ENCODE results near the gene PLD5.
"Not testable (repeated sequence)": the region's sequence is repeated elsewhere in the genome, so short reads cannot be mapped to it uniquely, and the experiment has no call there.

PLD5 gene

DNA sequence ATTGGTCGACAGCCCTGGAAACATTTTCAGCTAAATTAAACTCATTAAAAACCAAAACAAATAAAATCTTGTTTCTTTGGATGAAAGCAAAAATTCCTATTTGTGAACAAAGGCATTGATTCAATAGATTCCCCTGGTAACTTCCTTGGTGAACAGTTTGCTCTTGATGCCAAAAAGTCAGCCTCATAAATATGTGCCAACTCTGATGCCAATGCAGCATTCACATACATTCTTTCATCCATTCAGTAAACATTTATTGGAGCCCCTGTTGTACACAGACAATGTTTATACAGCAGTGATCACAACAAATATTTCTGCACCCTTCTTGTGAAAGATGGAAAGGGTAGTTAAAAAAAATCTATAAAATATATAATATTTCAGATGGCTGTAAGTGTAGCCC, 107.8 kb downstream of the PLD5 start:
- DNase-seq = no peak

DNA sequence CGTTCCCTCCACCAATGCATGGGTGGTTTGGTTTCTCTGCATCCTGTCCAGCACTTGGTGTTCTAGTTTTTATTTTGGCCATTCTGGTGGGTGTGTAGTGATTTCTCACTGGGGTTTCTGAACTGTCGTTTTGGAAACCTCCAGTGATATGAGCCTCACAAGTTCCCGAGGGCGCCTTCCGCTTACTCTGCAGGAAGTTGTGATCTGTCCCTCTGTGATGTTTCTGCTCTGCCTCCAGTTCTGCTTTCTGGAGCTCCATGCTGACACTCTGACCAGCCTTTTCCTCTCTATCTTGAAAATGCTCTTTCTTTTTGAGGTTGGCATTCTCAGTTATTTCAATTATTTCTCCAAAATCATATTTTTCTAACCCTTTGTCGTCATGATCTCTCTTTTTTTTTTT, 111.6 kb downstream of the PLD5 start:
- DNase-seq = no peak

DNA sequence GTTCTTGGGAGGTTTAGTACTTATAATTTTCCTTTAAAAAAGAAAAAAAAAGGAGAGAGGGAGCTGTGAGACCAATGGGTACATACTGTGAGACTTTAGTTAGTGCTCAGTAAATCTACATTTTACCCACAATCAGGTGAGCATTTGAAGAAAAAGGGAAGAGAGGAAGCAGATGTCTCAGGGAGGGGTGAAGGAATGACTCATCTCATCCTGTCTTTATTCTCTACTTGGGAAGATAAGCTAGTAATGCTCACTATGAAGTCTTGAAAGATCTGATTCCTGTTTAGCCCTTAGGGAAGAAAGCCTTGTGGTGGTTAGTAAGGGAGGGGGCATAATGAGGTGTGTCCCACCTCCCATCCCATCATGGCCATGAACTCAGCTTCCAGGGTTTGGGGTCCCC, 112.6 kb downstream of the PLD5 start:
- no peak for DNase-seq

DNA sequence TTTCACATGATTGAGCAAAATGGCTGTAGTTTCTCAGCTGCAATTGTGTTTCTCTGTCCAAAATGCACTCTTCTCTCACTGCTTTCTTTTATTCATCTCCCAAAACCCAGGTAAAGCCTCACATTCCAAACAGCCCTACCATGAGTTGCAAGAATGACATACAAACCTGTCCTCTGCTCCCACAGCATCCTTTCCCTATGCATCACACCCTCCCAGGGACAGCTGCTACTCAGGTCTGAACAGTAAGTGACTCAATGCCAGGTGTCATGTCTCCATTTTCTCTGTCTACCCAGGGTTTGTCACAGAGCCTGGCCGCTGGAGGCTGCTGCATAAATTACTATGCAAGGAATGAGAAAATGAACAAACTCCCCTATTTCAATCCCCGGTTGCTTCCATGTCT, 118.5 kb downstream of the PLD5 start:
- DNase-seq = no peak

DNA sequence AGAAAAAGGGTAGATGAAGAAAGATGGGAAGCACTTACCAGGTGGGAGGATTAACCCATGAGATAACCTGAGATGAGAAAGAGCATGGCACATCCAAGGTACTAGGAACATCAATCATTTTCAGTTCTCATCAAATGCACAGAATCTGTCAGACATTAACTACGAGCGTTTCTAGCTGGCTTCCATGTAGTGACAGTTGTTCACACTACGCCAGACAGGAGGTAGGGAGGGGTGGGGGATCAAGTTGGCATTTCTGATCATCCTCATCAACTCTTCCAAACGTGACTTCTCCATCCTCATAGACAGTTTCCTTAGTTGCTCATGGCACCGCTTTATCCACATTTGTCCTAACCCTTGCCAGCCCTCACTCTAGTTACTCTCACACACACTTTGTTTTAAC, 120.2 kb downstream of the PLD5 start:
- DNase-seq = no peak

DNA sequence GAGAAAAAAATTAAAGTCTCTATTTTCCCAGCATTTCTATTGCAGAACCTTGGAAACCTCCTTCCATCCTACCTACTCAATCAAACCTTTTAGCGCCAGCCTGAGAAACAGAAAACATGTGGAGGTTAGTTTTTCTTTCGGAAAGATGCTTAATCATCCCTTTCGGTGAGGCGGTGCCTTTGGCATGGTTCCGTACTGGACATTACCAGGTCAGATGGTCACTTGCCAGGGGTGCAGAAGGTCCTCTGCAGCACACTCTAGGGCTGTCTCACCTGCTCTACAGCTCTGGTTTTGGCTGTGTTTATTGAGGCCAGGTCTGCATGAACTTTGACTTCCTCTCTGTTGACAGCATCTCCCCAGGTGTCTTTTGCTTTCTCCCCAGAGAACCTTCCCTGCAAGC, 121.5 kb downstream of the PLD5 start:
- DNase-seq = no peak

DNA sequence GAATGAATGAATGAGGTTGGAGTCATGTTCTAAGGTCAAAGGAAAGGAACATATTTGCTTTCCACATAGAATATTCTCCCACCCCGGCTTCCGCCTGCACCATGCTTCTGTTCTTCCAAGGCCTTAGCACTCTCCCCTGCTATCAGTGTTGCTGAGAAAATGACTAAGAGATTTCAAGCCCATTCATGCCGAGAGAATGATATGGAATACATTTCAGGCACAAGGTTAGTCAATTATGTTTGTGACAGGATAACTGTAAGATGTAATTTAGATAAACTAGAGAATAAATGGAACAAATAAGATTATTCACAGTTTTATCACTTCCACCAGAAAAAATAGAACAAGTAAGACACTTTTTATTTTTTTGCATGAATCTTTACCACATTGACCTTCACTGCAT, 122.6 kb downstream of the PLD5 start:
- no peak for DNase-seq

DNA sequence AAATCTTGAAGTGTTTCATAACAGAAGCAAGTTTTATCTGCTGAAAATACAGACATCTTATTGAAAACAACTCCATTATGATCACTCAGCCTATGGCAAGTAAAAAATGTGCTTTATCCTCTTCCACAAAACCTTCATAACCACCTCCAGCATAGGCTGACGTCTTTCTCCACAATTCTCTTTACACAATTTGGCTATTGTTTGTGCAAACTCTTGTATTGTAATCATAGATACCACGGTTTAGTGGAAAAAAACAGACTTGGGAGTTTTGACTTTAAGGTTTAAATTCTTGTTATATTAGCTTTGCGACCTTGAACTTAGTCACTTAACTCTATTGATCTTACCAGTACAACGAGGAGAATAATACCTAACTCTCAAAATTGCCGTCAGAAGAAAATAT, 126.1 kb downstream of the PLD5 start:
- no peak for DNase-seq

DNA sequence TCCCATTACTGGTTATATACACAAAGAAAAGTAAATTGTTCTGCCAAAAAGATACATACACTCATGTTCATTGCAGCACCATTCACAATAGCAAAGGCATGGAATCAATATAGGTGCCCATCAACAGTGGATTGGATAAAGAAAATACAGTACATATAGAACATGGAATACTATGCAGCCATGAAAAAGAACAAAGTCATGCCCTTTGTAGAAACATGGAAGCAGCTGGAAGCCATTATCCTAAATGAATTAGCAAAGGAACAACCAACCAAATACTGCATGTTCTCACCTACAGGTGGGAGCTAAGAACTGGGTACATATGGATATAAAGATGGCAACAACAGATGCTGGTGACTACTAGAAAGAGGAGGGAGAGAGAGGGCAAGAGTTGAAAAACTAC, 132.6 kb downstream of the PLD5 start:
- no peak for DNase-seq

DNA sequence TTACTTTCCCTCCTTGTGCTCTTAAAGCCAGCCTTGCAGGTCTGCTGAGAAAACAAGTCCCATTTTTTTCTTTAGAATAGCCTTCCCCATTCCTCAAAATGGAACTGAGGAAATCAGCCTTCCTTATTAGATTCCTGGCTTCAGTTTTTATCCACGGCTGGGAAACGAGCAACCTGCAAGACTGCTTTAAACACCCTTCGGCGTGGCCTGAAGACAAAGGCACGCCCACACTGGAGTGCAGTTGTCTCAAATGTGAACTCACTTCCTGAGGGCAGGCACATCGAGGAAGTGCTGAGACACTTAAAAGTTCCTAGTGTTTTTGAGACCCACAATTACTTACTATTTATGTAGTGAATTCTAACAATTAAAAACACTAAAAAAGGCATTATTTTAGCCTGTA, 148.4 kb downstream of the PLD5 start:
- DNase-seq = not testable (repeated sequence)

DNA sequence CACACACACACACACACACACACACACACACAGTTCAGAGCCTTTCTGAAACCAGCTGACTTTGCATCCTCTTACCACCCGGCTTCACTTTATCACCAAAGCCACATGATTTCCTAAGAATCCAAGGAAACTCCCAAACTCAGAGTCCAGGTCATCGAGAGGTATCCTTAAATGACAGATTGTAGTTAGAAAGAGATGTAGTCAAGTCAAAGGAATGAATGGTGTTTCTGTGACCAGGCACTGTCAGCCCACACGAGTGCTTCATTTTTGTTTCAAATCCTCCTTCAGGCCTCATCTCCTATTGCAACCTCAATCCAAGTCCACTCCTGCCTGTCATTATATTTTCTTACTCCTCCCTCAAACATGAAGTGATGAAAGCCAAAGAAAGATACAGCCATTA, 174.1 kb downstream of the PLD5 start:
- DNase-seq = not testable (repeated sequence)

DNA sequence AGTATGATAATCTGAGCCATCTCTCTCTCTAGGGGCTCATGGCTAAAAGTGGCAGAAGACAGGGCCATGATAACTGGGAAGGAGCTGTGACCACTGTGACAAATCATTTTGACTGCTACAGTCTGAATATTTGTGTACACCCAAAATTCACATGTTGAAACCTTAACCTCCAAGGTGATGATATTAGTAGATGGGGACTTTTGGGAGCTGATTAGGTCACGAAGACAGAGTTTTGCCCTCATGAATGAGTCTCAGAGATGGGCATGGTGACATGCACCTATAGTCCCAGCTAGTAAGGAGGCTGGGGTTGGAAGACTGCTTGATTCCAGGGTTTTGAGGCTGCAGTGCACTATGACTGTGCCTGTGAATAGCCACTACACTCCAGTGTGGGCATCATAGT, 174.9 kb downstream of the PLD5 start:
- DNase-seq = no peak

DNA sequence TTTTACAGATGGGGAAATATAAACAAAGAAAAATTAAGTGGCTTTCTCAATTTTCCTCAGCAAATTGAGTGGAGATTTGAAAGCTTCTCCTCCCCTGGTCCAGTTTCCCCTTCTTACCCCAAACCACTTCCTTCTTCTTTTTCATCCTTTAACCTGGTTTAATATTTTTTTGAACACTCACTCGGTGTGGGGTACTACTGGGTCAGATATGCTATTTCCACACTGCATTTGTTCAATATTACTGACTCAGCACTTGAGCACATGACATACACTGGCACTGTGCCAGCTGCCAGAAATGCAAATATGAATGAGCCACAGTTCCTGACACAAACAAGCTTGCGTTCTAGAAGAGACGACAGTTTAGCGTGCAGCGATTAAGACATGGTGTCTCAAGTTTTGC, 193.6 kb downstream of the PLD5 start:
- DNase-seq = not testable (repeated sequence)

DNA sequence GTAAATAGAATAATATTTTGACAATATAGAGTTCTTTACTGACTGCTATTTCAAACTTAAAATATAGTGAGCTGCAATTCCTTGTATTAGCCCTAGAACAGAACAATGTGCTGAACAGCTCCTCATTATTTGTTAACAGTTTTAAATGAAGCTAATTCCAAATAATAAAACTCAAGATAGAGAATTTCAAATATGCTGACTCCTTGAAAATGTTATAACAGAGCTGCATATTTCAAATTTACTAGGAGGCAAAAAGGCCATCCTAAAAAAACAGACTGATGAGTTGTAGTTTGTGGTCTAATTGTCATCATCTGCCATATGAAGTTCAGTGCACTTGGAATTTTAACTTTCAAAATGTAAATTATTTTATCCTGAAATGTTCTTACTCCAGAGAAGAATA, 197.1 kb downstream of the PLD5 start:
- DNase-seq = not testable (repeated sequence)

DNA sequence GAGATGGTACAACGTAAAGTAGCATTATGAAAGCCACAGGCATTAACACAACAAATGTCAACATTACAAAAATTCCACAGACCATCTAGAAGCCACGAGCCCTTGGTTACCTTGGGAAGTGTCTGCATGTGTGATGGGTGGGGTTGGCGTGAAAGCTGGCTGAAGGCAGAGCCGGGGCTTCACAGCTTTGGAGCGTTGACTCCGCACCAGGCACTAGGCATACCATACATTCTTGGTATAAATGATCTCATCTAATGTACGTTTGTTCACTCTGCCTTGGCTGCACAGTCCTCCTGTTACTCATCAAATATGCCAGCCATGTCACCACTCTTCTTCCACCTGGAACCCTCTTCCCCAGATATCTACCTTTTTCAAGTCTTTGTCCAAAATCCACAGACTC, 202.5 kb downstream of the PLD5 start:
- DNase-seq = not testable (repeated sequence)

DNA sequence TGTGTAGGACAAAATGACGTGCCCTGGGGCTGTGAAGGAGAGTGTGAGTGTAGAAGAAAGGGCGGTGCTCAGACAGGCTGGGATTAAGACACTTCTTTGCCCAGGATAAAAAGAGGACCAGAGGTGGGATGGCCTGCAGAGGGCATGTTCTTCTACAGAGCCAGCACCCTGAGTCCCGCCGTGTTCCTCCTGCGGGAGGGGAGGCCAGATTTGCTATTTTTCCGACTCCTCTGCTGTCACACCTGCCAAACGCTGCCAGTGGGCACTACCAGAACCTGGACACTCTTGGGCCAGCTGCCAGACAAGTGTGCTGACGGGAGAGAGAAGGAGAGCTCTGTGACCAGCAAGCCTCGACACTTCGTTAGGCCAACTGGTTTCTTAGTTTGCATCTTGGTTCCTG, 206.4 kb downstream of the PLD5 start:
- no peak for DNase-seq

DNA sequence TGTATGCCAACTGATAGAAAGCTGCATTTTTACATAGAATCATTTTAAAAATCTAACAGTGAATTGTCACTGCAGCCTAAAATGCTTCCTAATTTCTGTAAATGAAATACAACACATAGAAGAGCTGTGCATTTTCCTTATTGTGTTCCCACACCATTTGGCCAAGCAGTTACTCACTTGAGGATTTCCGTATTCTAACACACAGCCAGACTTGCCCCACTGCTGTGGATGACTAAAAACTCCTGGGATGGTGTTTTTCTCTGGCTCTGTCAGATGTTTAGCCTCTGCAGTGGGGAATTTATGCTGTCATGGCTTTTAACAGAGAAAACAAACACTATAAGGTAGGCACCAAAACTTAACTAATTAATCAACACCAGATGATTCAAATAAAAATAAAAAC, 209.6 kb downstream of the PLD5 start:
- not testable (repeated sequence) for DNase-seq

DNA sequence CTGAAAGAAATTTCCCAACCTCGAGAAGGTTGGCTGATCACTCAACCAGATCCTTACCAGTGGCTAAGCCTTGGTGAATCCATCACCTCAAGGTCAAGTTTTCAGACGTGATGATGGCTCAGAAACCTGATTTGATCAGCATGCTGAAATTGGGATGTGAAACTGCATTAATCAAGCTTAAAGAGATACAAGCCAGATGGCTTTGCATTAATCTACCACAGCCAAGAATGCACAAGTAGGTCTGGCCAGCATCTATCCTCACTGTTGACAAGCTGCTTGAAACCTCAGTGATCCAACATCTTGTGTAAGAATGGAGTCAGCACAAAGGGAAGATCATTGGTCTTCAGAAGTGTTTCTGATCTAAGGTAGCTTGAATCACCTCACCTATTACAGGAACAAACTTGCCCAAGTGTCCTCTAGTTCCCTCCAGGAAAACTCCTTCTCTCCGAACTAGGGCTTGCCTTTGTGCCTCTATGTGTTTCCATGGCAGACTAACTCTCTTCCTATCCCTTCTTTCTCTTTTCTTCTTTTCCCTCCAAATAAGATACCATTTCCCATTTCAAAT, 210.3 kb downstream of the PLD5 start:
- DNase-seq = peak; percentile 56

DNA sequence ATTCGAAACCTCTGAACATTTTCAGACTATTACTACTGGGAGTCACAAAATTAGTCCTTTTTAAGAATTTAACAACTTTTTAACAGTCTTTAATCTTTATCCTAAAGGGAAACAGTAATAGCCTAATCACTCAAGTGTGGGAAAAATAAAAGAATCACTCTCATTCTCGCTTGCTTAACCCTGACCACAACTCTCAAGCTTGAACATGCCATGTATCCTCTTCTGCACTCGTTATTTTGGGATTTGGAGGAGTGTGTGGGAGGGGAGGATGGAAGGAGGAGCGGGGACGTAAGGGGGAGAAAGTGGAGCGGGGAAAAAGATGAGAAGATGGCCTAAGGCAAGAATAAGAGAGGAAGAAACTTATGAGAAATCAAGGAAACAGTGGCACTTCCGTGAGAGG, 215.8 kb downstream of the PLD5 start:
- DNase-seq = not testable (repeated sequence)

DNA sequence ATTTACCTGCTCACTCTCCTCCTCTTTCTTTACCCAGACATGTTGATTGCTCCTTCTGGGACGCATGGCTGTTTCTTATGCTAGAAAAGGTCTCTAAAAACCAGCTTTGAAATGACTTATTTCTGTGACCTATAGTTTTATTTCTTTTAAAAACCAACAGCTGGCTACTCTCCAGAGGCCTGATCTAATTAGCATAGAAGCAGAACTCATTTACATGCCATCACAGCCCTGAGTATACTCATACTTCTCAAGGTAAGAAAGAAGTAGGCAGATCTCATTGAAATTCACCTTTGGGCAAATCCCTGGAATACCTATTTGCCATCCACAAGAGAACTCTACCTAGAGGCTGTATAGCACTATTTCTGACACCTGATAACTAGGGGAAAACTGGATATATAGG, 230.7 kb downstream of the PLD5 start:
- not testable (repeated sequence) for DNase-seq

DNA sequence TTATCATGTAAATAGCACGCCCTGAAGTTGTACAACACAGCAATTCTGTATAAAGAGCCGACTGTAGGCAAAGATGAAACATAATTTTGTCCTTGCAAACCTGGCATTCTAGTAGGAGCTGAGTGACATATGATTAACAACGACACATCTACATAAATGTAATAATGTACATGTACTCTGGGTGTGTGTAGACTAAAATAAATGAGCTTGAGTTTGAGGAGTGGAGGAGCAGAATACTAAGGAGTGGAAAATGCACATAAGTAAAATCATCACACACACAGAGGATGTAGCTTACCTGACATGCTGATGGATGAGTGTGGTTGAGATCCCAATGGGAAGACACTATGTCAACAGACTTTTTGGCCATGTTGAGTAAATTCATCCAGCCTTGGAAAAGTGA, 236.4 kb downstream of the PLD5 start:
- DNase-seq = not testable (repeated sequence)

DNA sequence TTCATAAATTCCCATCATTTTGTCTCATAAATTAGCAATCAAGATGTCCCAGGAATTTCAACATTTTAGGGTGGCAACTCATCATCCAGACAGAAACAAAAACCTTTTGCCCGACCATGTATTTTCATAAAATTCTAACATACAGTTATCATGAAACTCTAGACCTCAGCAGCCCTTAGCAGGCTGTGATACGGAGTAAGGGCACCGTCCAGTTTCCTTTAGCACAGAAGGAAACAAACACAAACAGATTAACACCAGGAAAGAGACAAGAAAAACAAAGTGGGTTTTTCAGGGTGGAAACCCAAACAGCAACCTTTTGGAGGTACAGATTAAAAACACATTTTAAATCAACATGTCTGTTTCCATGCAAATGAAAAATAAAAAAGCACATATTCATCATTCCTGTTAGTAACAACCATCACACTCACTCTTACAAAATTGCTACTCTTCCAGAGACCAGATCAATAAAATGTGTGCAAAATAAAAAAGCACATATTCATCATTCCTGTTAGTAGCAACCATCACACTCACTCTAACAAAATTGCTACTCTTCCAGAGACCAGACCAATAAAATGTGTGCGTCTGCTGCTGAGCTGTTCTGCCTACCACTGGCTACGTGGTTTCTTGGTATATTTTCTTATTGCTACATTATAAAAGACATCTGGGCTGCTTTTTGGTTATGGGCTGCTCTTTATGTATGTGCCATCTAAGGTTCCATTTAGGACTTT, 241.6 kb downstream of the PLD5 start:
- not testable (repeated sequence) for DNase-seq

DNA sequence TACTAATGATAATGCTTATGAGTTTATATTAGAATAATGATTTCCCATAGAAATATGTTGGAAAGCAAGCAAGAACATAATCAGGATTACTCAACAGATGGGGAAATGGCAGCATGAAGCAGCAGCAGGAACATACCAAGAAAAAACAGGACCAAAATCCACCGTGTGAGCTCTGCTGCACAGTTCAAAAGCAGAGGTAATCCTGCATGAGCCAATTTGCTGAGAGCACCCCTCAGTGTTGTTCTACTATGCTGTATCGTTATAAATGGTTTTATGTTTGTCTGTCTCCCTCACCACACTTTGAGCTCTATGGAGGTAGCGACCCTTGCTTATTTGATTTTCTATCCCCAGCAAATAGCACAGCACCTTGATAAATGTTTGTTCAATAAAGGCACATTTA, 246.1 kb downstream of the PLD5 start:
- DNase-seq = peak; percentile 80

DNA sequence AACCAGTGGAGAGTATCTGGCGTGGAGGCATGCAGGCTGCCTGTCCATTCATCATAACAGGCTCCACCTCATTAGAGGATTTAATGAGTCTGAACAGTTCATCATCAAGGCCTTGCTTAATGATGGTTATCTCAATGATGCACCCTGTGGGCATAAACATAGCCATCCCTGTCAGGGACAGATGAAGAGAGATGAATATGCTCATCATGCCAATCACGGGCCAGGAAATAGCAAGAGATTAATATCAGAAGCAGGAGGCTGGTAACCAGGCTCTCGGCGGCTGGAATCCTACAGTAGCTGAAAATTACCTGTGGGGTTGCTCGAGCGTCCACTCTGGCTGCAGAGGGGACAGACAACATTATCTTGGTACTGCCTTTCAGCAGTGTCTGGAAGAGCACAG, 247.7 kb downstream of the PLD5 start:
- not testable (repeated sequence) for DNase-seq

DNA sequence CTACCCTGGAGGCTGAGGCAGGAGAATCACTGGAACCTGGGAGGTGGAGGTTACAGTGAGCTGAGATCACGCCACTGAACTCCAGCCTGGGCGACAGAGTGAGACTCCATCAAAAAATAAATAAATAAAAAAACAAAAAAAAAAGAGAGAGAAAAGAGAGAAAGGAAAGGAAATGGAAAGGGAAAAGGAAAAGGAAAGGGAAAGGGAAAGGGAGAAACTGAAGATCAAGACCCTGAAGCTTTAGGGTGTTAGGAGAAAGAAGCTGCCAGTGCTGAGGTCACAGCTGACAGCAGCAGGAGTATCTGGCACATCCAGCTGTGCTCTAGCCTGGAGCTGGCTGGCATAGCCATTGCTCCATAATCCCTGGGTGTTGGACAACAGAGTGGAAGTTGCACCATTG, 257.5 kb downstream of the PLD5 start:
- DNase-seq = not testable (repeated sequence)

Data from NCI-H82 (cell line).